HepG2 (cell line): ENCODE data around the gene TUBA4B. TPM values are rescaled to one million over a fixed set of nuclear protein-coding genes. Genes with fewer than 3 reads are reported as not detected.

Experiments
- ARNT2 ChIP-seq: sonication (generic); formaldehyde crosslinking; IDR thresholded peaks from 2 replicates; pipeline ENCODE4 v1.8.0; 2022; ENCODE audit warnings: mild to moderate bottlenecking, low read depth, missing genetic modification reagents, moderate library complexity
- ATF3 ChIP-seq: sonication (generic); formaldehyde crosslinking; IDR thresholded peaks from 2 replicates; pipeline ENCODE4 v1.4.0; 2020; ENCODE audit warnings: missing genetic modification reagents
- HES4 ChIP-seq: sonication (generic); formaldehyde crosslinking; IDR thresholded peaks from 2 replicates; pipeline ENCODE4 v1.9.0; 2021; ENCODE audit warnings: mild to moderate bottlenecking, missing genetic modification reagents, borderline replicate concordance
- NFKB2 ChIP-seq: sonication (generic); formaldehyde crosslinking; IDR thresholded peaks from 2 replicates; pipeline ENCODE4 v1.4.0; 2020; ENCODE audit warnings: missing genetic modification reagents, borderline replicate concordance
- ZBTB10 ChIP-seq: sonication (generic); formaldehyde crosslinking; IDR thresholded peaks from 2 replicates; pipeline ENCODE4 v1.4.0; 2020; ENCODE audit warnings: missing genetic modification reagents, borderline replicate concordance
- ZNF432 ChIP-seq: sonication (generic); formaldehyde crosslinking; IDR thresholded peaks from 2 replicates; pipeline ENCODE4 v1.5.0; 2020; ENCODE audit warnings: missing genetic modification reagents, mild to moderate bottlenecking, borderline replicate concordance
- ZNF512B ChIP-seq: sonication (generic); formaldehyde crosslinking; IDR thresholded peaks from 2 replicates; pipeline ENCODE4 v1.5.1; 2020; ENCODE audit warnings: missing genetic modification reagents, mild to moderate bottlenecking, borderline replicate concordance
- ZNF572 ChIP-seq: sonication (generic); formaldehyde crosslinking; IDR thresholded peaks from 2 replicates; pipeline ENCODE4 v1.5.1; 2020; ENCODE audit warnings: mild to moderate bottlenecking, missing genetic modification reagents
- ZNF687 ChIP-seq: sonication (generic); formaldehyde crosslinking; IDR thresholded peaks from 2 replicates; pipeline ENCODE4 v1.5.1; 2020; ENCODE audit warnings: mild to moderate bottlenecking, missing genetic modification reagents, moderate library complexity
- polyA plus RNA-seq, 8 experiments: library from polyadenylated mRNA; depleted of rRNA in 3 of 8; stranded (reverse) in 7 of 8; unstranded in 1 of 8; fragments of >200 nt; fragmentation: Illumina TruSeq in 4 of 8; extraction: Trizol in 4 of 8; gene quantifications; 2 replicates each; pipeline versions ENCODE4 v1.2.1 to v1.2.3, GENCODE V29; 2011 to 2016; ENCODE audit warnings: low read depth in 4 of 8, missing spikeins in 1 of 8, mixed read lengths in 1 of 8; ENCODE audit not compliant: insufficient read depth in 1 of 8
- total RNA-seq, 5 experiments: library from RNA; depleted of rRNA; stranded (reverse); fragments of >200 nt; fragmentation: Illumina TruSeq; extraction: Trizol; gene quantifications; 2 replicates each; pipeline ENCODE4 v1.2.3, GENCODE V29; 2016; ENCODE audit warnings: low read depth in 1 of 5

TUBA4B gene
- total and polyA plus RNA-seq, 2 of the 13 experiments (the other 11 are each of a cell fraction or from before 2014, with no cell fraction given): 0.18 to 0.22 TPM

GRCh38 chr2:219209236-219210195, 43.5 kb upstream of the TUBA4B start (continued):
- TF ChIP-seq ZBTB10 (CRISPR knock-in tag): no peak
- TF ChIP-seq ZNF687 (CRISPR knock-in tag): peak; percentile 66
- TF ChIP-seq NFKB2 (CRISPR knock-in tag): peak; percentile 38; the same call in 1 of the 2 replicates
- TF ChIP-seq ARNT2: no peak
- TF ChIP-seq ZNF432 (CRISPR knock-in tag): no peak
- no peak for TF ChIP-seq ATF3
- no peak for TF ChIP-seq ZNF512B
- no peak; the same call in 1 of the 2 replicates for TF ChIP-seq ZNF572
- 0 out of 2 replicates have a peak, but pooled peaks have one; percentile 23 for TF ChIP-seq HES4 (CRISPR knock-in tag)
